Measurements from ENCODE around the gene GNG8.

The GNG8 gene

GRCh38 chr19:46618670-46619231 lies 17.3 kb downstream of the GNG8 start:
- no peak for DNase-seq (ENCODE audit: low read depth, low spot score)

- DNase-seq (ENCODE audit: low read depth, low spot score), result no peak
Measured at GRCh38 chr19:46617601-46618000, 18.4 kb downstream of the GNG8 start.

GRCh38 chr19:46616631-46617322 lies 19.2 kb downstream of the GNG8 start:
- DNase-seq (ENCODE audit: low read depth, low spot score), result no peak

GRCh38 chr19:46615966-46616365 lies 20.0 kb downstream of the GNG8 start:
- DNase-seq (ENCODE audit: low read depth, low spot score), result no peak

- no peak for DNase-seq (ENCODE audit: low read depth, low spot score)
Measured at GRCh38 chr19:46614114-46614722, 21.8 kb downstream of the GNG8 start.

GRCh38 chr19:46613525-46613924 lies 22.5 kb downstream of the GNG8 start:
- DNase-seq (ENCODE audit: low read depth, low spot score), result no peak

- no peak for DNase-seq (ENCODE audit: low read depth, low spot score)
Measured at GRCh38 chr19:46611776-46612175, 24.2 kb downstream of the GNG8 start.

- DNase-seq (ENCODE audit: low read depth, low spot score), result no peak
Measured at GRCh38 chr19:46610851-46611770, 24.9 kb downstream of the GNG8 start.

- no peak for DNase-seq (ENCODE audit: low read depth, low spot score)
Measured at GRCh38 chr19:46610413-46610775, 25.6 kb downstream of the GNG8 start.

GRCh38 chr19:46609511-46610412 lies 26.2 kb downstream of the GNG8 start:
- no peak for DNase-seq (ENCODE audit: low read depth, low spot score)

GRCh38 chr19:46608581-46609345 lies 27.2 kb downstream of the GNG8 start:
- no peak for DNase-seq (ENCODE audit: low read depth, low spot score)

- DNase-seq (ENCODE audit: low read depth, low spot score), result no peak
Measured at GRCh38 chr19:46608178-46608577, 27.8 kb downstream of the GNG8 start.

GRCh38 chr19:46607448-46607841 lies 28.6 kb downstream of the GNG8 start:
- DNase-seq (ENCODE audit: low read depth, low spot score), result no peak

GRCh38 chr19:46606681-46607447 lies 29.1 kb downstream of the GNG8 start:
- DNase-seq (ENCODE audit: low read depth, low spot score), result no peak

- DNase-seq (ENCODE audit: low read depth, low spot score), result no peak
Measured at GRCh38 chr19:46606019-46606418, 30.0 kb downstream of the GNG8 start.

- DNase-seq (ENCODE audit: low read depth, low spot score), result no peak
Measured at GRCh38 chr19:46605356-46605821, 30.6 kb downstream of the GNG8 start.

GRCh38 chr19:46604781-46605355 lies 31.1 kb downstream of the GNG8 start:
- no peak for DNase-seq (ENCODE audit: low read depth, low spot score)

- no peak for DNase-seq (ENCODE audit: low read depth, low spot score)
Measured at GRCh38 chr19:46603752-46604231, 32.2 kb downstream of the GNG8 start.

- DNase-seq (ENCODE audit: low read depth, low spot score), result no peak
Measured at GRCh38 chr19:46603195-46603637, 32.8 kb downstream of the GNG8 start.

Data from activated naive CD8-positive, alpha-beta T cell treated with anti-CD3 and anti-CD28 coated beads, Interleukin-2, amount 50 U/mL, for 16 hours (primary cell).